ACC112 (cell line): ENCODE data around the gene CTSD.

Source experiments
- H2AFZ ChIP-seq: fragments of 200-600 bp; sonication (generic); one replicate; pipeline ENCODE4 v1.6.0; 2017; ENCODE audit warnings: antibody characterized with exemption, low read length; ENCODE audit not compliant: unreplicated experiment
- H3K27ac ChIP-seq: fragments of 200-600 bp; sonication (generic); 2 replicates; pipeline ENCODE4 v1.5.1; 2014; ENCODE audit warnings: low read depth, mild to moderate bottlenecking, antibody characterized with exemption, low read length, moderate library complexity
- H3K27me3 ChIP-seq: fragments of 200-600 bp; sonication (generic); 2 replicates; pipeline ENCODE4 v1.6.1; 2014; ENCODE audit warnings: mild to moderate bottlenecking, antibody characterized with exemption, low read length, moderate library complexity, mixed read lengths; ENCODE audit not compliant: insufficient read depth
- H3K36me3 ChIP-seq: fragments of 200-600 bp; sonication (generic); 2 replicates; pipeline ENCODE4 v1.6.1; 2016; ENCODE audit warnings: mild to moderate bottlenecking, antibody characterized with exemption, low read length, moderate library complexity, mixed read lengths; ENCODE audit not compliant: insufficient read depth
- H3K4me1 ChIP-seq: fragments of 200-600 bp; sonication (generic); one replicate; pipeline ENCODE4 v1.6.1; 2016; ENCODE audit warnings: low read length, mixed read lengths; ENCODE audit not compliant: insufficient read depth, unreplicated experiment, control insufficient read depth
- H3K4me3 ChIP-seq: fragments of 200-600 bp; sonication (generic); 2 replicates; pipeline ENCODE4 v1.5.1; 2014; ENCODE audit warnings: mild to moderate bottlenecking, low read depth, low read length
- H3K79me2 ChIP-seq: fragments of 200-600 bp; sonication (generic); one replicate; pipeline ENCODE4 v1.6.0; 2016; ENCODE audit warnings: low read length; ENCODE audit not compliant: control insufficient read depth, unreplicated experiment, insufficient read depth

CTSD gene

GRCh38 chr11:1759851-1760220, 3.9 kb downstream of the CTSD start:
- H3K27me3 ChIP-seq = no peaks in the 10 kb centered on the region
- H3K4me1 ChIP-seq = peaks cover 33% of the 10 kb centered on the region
- H2AFZ ChIP-seq = no peak overlapping the region
- H3K4me3 ChIP-seq = peak overlapping the region; percentile 14; the same call in 1 of the 2 replicates
- peaks cover 2% of the 10 kb centered on the region; the same call in 1 of the 2 replicates for H3K36me3 ChIP-seq
- peak overlapping the region; percentile 61; the same call in 1 of the 2 replicates for H3K27ac ChIP-seq
- peaks cover 25% of the 10 kb centered on the region for H3K79me2 ChIP-seq

GRCh38 chr11:1759151-1759850, 4.4 kb downstream of the CTSD start:
- Histone ChIP-seq H3K79me2 (peaks cover 25% of the 10 kb centered on the region), H3K4me3 (no peak overlapping the region), H3K27ac (no peak overlapping the region), H3K4me1 (peaks cover 33% of the 10 kb centered on the region), H2AFZ (no peak overlapping the region), H3K27me3 (no peaks in the 10 kb centered on the region), H3K36me3 (peaks cover 2% of the 10 kb centered on the region; the same call in 1 of the 2 replicates)

- Histone ChIP-seq H3K4me3 (no peak overlapping the region), H3K4me1 (peaks cover 33% of the 10 kb centered on the region), H3K79me2 (peaks cover 25% of the 10 kb centered on the region), H3K27ac (no peak overlapping the region), H3K27me3 (no peaks in the 10 kb centered on the region), H3K36me3 (peaks cover 2% of the 10 kb centered on the region; the same call in 1 of the 2 replicates), H2AFZ (no peak overlapping the region)
Measured at GRCh38 chr11:1758611-1759150, 5.0 kb downstream of the CTSD start.

GRCh38 chr11:1757861-1758610, 5.7 kb downstream of the CTSD start:
- Histone ChIP-seq H3K36me3 (peaks cover 2% of the 10 kb centered on the region; the same call in 1 of the 2 replicates), H3K27me3 (no peaks in the 10 kb centered on the region), H3K4me1 (peaks cover 33% of the 10 kb centered on the region), H3K27ac (no peak overlapping the region), H3K79me2 (peaks cover 19% of the 10 kb centered on the region), H3K4me3 (no peak overlapping the region), H2AFZ (no peak overlapping the region)

GRCh38 chr11:1756791-1757771, 6.6 kb downstream of the CTSD start:
- Histone ChIP-seq H3K27me3 (no peaks in the 10 kb centered on the region), H3K4me1 (peaks cover 28% of the 10 kb centered on the region), H2AFZ (no peak overlapping the region), H3K27ac (no peak overlapping the region), H3K36me3 (peaks cover 2% of the 10 kb centered on the region; the same call in 1 of the 2 replicates), H3K79me2 (peaks cover 14% of the 10 kb centered on the region), H3K4me3 (no peak overlapping the region)

GRCh38 chr11:1755692-1756561, 7.8 kb downstream of the CTSD start:
- Histone ChIP-seq H3K27ac (no peak overlapping the region), H3K36me3 (peaks cover 2% of the 10 kb centered on the region; the same call in 1 of the 2 replicates), H2AFZ (no peak overlapping the region), H3K27me3 (no peaks in the 10 kb centered on the region), H3K4me3 (no peak overlapping the region), H3K79me2 (peaks cover 7% of the 10 kb centered on the region), H3K4me1 (peaks cover 28% of the 10 kb centered on the region)

- Histone ChIP-seq H3K27ac (no peak overlapping the region), H3K36me3 (peaks cover 2% of the 10 kb centered on the region; the same call in 1 of the 2 replicates), H3K4me1 (peaks cover 28% of the 10 kb centered on the region), H2AFZ (no peak overlapping the region), H3K79me2 (peaks cover 6% of the 10 kb centered on the region), H3K27me3 (no peaks in the 10 kb centered on the region), H3K4me3 (no peak overlapping the region)
Measured at GRCh38 chr11:1755344-1755691, 8.4 kb downstream of the CTSD start.

- Histone ChIP-seq H3K4me3 (no peak overlapping the region), H3K4me1 (peaks cover 26% of the 10 kb centered on the region), H2AFZ (no peak overlapping the region), H3K36me3 (peaks cover 2% of the 10 kb centered on the region; the same call in 1 of the 2 replicates), H3K27me3 (no peaks in the 10 kb centered on the region), H3K27ac (no peak overlapping the region), H3K79me2 (no peaks in the 10 kb centered on the region)
Measured at GRCh38 chr11:1754376-1755150, 9.2 kb downstream of the CTSD start.

GRCh38 chr11:1753929-1754305, 9.8 kb downstream of the CTSD start:
- Histone ChIP-seq H3K27me3 (no peaks in the 10 kb centered on the region), H3K4me3 (no peak overlapping the region), H3K79me2 (no peaks in the 10 kb centered on the region), H3K36me3 (peaks cover 2% of the 10 kb centered on the region; the same call in 1 of the 2 replicates), H3K27ac (no peak overlapping the region), H3K4me1 (peaks cover 29% of the 10 kb centered on the region), H2AFZ (no peak overlapping the region)
